K562 (cell line): ENCODE results near the gene MRPL2. TPM values are rescaled to one million over a fixed set of nuclear protein-coding genes. Genes with fewer than 3 reads are reported as not detected.

Experiments
- ETV5 ChIP-seq: sonication (generic); formaldehyde crosslinking; IDR thresholded peaks from 2 replicates; pipeline ENCODE4 v1.4.0; 2020; ENCODE audit warnings: low read depth, mild to moderate bottlenecking, missing genetic modification reagents
- MED1 ChIP-seq: sonication (generic); formaldehyde crosslinking; IDR thresholded peaks from 2 replicates; pipeline ENCODE4 v1.8.1; 2023; ENCODE audit warnings: missing genetic modification reagents, borderline replicate concordance
- MEIS2 ChIP-seq: fragments of 450-650 bp; IDR thresholded peaks from 2 replicates; pipeline ENCODE4 v1.6.1; 2014; ENCODE audit warnings: mild to moderate bottlenecking; ENCODE audit not compliant: partially characterized antibody
- NBN ChIP-seq: fragments of 450-650 bp; IDR thresholded peaks from 2 replicates; pipeline ENCODE4 v1.6.1; 2016; ENCODE audit warnings: low read depth, mild to moderate bottlenecking
- NFIX ChIP-seq: fragments of 250-450 bp; sonication (Bioruptor Pico); IDR thresholded peaks from 2 replicates; pipeline ENCODE4 v1.4.0; 2020; ENCODE audit warnings: low read depth, mild to moderate bottlenecking, moderate library complexity
- POU5F1 ChIP-seq: fragments of 150-350 bp; IDR thresholded peaks from 2 replicates; pipeline ENCODE4 v1.6.1; 2014; ENCODE audit warnings: borderline replicate concordance, low read length, low read depth, mild to moderate bottlenecking; ENCODE audit not compliant: partially characterized antibody
- RNF2 ChIP-seq: sonication (generic); IDR thresholded peaks from 2 replicates; pipeline ENCODE4 v1.6.1; 2016
- STAT5B ChIP-seq: fragments of 250-450 bp; sonication (Bioruptor Pico); IDR thresholded peaks from 2 replicates; pipeline ENCODE4 v1.8.0; 2021; ENCODE audit warnings: mild to moderate bottlenecking, inconsistent platforms
- ZKSCAN1 ChIP-seq: fragments of 150-350 bp; IDR thresholded peaks from 2 replicates; pipeline ENCODE4 v1.6.1; 2016; ENCODE audit warnings: low read depth, low read length
- ZNF561 ChIP-seq: fragments of 450-650 bp; formaldehyde crosslinking; conservative IDR thresholded peaks from 2 replicates; pipeline ENCODE4 v1.4.0; 2020; ENCODE audit warnings: mild to moderate bottlenecking, moderate library complexity
- polyA plus RNA-seq, 8 experiments: library from polyadenylated mRNA; depleted of rRNA in 4 of 8; stranded (reverse) in 5 of 8; unstranded in 3 of 8; fragments of >200 nt; fragmentation: Nextera tagmentation in 2 of 8; fragmentation: Illumina TruSeq in 1 of 8; extraction: Ambion mirVana in 2 of 8; extraction: Trizol in 1 of 8; gene quantifications; 2 replicates each; pipeline versions ENCODE4 v1.2.1 to v1.2.3, GENCODE V29; 2011 to 2014; ENCODE audit warnings: inconsistent platforms in 1 of 8, missing spikeins in 1 of 8
- total RNA-seq, 7 experiments: library from RNA; depleted of rRNA in 6 of 7; stranded (reverse); fragments of >200 nt in 6 of 7; fragmentation: Illumina TruSeq in 2 of 7; extraction: Trizol in 2 of 7; gene quantifications; 2 replicates each; pipeline versions ENCODE4 v1.2.1 to v1.2.3, GENCODE V29; 2011 to 2021; ENCODE audit warnings: low replicate concordance in 1 of 7
- TF ChIP-seq, protein P1 (sequence below): sonication (generic); formaldehyde crosslinking; IDR thresholded peaks from 2 replicates; pipeline ENCODE4 v1.8.0; 2022; ENCODE audit warnings: missing genetic modification reagents, mild to moderate bottlenecking, borderline replicate concordance
- TF ChIP-seq, protein P2 (sequence below): fragments of 450-650 bp; IDR thresholded peaks from 2 replicates; pipeline ENCODE4 v1.6.1; 2016; ENCODE audit warnings: mild to moderate bottlenecking
- TF ChIP-seq, protein P3 (sequence below): sonication (generic); formaldehyde crosslinking; IDR thresholded peaks from 2 replicates; pipeline ENCODE4 v1.8.0; 2022; ENCODE audit warnings: mild to moderate bottlenecking, missing genetic modification reagents
- TF ChIP-seq, protein P4 (sequence below), 2 experiments: fragments of 450-650 bp; IDR thresholded peaks; 2 replicates each; pipeline ENCODE4 v1.6.1; 2016; ENCODE audit warnings: mild to moderate bottlenecking in 2 of 2, borderline replicate concordance in 1 of 2, low read depth in 1 of 2, moderate library complexity in 1 of 2

Gene MRPL2
- total and polyA plus RNA-seq, 9 of the 15 experiments (the other 6 are each of a cell fraction or from before 2014, with no cell fraction given): 63.1 to 262 (median 121) TPM

DNA sequence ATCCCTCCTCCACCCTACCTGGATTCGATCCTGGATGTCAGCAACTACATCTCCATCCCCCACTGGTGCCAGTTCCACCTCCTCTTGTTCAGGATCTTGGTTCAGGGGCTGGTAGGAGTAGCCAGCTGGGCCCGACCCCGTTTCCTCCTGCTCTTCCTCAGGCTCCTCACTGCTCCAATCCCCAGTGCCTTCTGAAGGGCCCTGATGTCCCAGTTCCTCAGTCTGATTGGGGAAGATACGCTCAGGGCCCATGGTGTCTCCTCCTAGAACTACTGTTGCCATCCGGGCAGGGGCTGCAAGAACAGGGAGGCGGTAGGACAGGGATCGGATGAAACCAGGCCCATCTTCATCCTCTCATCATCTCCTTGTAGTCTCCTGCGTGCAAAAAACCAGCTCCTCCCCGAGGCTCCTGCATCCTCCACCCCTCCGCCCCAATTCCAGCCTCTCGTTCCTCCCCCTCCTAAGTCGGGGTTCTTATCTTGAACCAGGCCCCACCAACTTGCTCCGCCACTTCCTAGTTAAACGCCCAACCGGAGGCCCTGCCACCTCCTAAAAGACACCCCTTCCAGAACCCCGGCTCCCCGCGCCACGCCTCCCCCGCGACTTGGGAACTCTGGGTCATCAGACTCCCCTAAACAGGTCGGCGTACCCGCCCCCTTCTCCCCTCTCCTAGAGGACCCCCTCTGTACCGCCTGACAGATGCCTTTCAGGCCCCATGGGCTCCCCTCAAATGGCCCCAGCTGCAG is 46.0 kb downstream of the MRPL2 start (continued):
- no peak for TF ChIP-seq RNF2
- TF ChIP-seq, protein P1, sequence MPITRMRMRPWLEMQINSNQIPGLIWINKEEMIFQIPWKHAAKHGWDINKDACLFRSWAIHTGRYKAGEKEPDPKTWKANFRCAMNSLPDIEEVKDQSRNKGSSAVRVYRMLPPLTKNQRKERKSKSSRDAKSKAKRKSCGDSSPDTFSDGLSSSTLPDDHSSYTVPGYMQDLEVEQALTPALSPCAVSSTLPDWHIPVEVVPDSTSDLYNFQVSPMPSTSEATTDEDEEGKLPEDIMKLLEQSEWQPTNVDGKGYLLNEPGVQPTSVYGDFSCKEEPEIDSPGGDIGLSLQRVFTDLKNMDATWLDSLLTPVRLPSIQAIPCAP (CRISPR knock-in tag): no peak
- no peak for TF ChIP-seq MED1 (CRISPR knock-in tag)
- TF ChIP-seq NBN: 0 out of 2 replicates have a peak, but pooled peaks have one; percentile 64
- TF ChIP-seq, protein P2, sequence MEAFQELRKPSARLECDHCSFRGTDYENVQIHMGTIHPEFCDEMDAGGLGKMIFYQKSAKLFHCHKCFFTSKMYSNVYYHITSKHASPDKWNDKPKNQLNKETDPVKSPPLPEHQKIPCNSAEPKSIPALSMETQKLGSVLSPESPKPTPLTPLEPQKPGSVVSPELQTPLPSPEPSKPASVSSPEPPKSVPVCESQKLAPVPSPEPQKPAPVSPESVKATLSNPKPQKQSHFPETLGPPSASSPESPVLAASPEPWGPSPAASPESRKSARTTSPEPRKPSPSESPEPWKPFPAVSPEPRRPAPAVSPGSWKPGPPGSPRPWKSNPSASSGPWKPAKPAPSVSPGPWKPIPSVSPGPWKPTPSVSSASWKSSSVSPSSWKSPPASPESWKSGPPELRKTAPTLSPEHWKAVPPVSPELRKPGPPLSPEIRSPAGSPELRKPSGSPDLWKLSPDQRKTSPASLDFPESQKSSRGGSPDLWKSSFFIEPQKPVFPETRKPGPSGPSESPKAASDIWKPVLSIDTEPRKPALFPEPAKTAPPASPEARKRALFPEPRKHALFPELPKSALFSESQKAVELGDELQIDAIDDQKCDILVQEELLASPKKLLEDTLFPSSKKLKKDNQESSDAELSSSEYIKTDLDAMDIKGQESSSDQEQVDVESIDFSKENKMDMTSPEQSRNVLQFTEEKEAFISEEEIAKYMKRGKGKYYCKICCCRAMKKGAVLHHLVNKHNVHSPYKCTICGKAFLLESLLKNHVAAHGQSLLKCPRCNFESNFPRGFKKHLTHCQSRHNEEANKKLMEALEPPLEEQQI: no peak
- TF ChIP-seq, protein P3, sequence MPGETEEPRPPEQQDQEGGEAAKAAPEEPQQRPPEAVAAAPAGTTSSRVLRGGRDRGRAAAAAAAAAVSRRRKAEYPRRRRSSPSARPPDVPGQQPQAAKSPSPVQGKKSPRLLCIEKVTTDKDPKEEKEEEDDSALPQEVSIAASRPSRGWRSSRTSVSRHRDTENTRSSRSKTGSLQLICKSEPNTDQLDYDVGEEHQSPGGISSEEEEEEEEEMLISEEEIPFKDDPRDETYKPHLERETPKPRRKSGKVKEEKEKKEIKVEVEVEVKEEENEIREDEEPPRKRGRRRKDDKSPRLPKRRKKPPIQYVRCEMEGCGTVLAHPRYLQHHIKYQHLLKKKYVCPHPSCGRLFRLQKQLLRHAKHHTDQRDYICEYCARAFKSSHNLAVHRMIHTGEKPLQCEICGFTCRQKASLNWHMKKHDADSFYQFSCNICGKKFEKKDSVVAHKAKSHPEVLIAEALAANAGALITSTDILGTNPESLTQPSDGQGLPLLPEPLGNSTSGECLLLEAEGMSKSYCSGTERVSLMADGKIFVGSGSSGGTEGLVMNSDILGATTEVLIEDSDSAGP: no peak
- no peak for TF ChIP-seq NFIX (CRISPR knock-in tag)
- no peak for TF ChIP-seq MEIS2
- 0 out of 2 replicates have a peak, but pooled peaks have one; percentile 2 for TF ChIP-seq ETV5
- TF ChIP-seq ZKSCAN1: no peak
- no peak for TF ChIP-seq POU5F1
- no peak for TF ChIP-seq ZNF561 (CRISPR knock-in tag)
- TF ChIP-seq STAT5B (CRISPR knock-in tag): no peak
- TF ChIP-seq, protein P4, sequence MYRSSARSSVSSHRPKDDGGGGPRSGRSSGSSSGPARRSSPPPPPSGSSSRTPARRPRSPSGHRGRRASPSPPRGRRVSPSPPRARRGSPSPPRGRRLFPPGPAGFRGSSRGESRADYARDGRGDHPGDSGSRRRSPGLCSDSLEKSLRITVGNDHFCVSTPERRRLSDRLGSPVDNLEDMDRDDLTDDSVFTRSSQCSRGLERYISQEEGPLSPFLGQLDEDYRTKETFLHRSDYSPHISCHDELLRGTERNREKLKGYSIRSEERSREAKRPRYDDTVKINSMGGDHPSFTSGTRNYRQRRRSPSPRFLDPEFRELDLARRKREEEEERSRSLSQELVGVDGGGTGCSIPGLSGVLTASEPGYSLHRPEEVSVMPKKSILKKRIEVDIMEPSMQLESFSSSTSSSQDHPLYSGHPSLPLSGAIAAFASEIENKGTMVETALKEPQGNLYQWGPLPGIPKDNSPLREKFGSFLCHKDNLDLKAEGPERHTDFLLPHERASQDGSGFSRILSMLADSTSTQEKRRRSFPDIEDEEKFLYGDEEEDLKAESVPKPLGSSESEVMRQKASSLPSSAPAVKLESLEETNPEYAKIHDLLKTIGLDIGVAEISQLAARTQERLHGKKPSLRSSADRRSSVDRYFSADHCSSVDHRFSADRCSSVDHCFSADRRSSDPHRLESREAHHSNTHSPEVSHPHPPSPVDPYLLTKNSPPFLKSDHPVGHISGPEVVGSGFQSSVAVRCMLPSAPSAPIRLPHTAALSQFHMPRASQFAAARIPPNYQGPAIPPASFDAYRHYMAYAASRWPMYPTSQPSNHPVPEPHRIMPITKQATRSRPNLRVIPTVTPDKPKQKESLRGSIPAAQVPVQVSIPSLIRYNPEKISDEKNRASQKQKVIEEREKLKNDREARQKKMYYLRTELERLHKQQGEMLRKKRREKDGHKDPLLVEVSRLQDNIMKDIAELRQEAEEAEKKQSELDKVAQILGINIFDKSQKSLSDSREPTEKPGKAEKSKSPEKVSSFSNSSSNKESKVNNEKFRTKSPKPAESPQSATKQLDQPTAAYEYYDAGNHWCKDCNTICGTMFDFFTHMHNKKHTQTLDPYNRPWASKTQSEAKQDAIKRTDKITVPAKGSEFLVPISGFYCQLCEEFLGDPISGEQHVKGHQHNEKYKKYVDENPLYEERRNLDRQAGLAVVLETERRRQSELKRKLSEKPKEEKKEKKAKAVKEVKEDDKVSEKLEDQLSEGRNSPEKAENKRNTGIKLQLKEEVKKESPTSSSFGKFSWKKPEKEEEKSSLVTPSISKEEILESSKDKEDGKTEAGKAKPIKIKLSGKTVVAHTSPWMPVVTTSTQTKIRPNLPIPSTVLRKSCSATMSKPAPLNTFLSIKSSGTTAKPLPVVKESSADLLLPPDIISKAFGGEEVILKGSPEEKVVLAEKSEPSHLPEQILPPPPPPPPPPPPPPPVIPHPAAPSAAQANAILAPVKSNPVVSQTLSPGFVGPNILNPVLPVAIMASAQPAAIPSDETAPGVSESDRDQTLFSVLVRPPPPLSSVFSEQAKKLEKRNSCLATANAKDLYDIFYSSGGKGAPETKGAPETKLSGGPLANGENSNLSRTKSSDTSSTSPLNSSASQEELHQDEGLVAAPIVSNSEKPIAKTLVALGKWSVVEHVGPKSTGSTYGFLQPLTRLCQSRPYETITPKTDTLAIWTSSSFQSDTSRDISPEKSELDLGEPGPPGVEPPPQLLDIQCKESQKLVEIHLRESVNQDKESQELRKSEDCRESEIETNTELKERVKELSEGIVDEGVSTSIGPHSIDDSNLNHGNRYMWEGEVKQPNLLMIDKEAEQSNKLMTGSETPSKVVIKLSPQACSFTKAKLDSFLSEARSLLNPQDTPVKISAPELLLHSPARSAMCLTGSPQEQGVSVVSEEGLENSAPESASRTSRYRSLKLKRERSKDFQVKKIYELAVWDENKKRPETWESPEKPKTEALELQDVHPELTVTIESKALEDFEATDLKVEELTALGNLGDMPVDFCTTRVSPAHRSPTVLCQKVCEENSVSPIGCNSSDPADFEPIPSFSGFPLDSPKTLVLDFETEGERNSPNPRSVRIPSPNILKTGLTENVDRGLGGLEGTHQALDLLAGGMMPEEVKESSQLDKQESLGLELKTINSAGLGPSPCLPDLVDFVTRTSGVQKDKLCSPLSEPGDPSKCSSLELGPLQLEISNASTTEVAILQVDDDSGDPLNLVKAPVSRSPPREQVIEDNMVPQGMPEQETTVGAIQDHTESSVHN (IDR thresholded peaks at IDR 0.05; ENCODE audit: borderline replicate concordance in 1 of 2, low read depth in 1 of 2): no peak
